ENCODE results near the gene S100B. TPM values are rescaled to one million over a fixed set of nuclear protein-coding genes. Genes with fewer than 3 reads are reported as not detected.
A peak's percentile ranks its signal among the peaks of the same experiment; 100 is the strongest.

Gene S100B
- total RNA-seq, 4 donors from 2014 or later, result 0.89 to 4.9 TPM; not detected in 2

DNA sequence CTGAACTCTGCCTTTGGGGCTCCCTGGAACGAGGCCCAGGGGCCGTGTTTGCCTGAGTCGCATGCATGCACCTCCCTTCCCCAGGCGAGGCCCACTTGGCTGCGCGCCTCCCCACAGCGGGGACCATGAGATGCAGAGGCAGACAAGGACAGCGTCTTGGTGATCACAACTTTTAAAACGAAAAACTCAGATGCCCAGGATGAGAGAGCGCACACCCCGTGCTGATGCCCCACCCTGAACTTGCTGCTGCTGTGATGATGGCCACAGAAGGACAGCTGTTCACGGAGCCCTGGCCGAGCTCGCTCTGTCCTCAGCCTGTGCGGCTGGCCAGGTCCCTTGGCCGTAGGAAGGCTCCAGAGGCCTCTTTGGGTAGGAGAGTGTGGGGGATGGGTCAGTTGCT is 19.2 kb upstream of the S100B start:
- TF ChIP-seq POLR2A (IDR thresholded peaks at IDR 0.05), result no peak
- TF ChIP-seq CTCF (IDR thresholded peaks at IDR 0.05), result no peak
- Histone ChIP-seq H3K27ac (no peak overlapping the region), H3K27me3 (no peaks in the 10 kb centered on the region), H3K9me3 (no peaks in the 10 kb centered on the region), H3K4me3 (replicated peaks in 1 of 3) (no peak overlapping the region), H3K4me1 (peaks cover 6 to 7% of the 10 kb centered on the region in 2 donors), H3K36me3 (no peaks in the 10 kb centered on the region)
- intact Hi-C loops (cut with DNase I), result no loop called here
- WGBS, 2 donors, result 81 to 87% methylated on average over 16 of the region's 16 CpGs
- no peak for DNase-seq

- H3K36me3 ChIP-seq, result no peaks in the 10 kb centered on the region
- TF ChIP-seq POLR2A (IDR thresholded peaks at IDR 0.05) (no peak), CTCF (IDR thresholded peaks at IDR 0.05) (no peak)
These were observed 17.3 kb upstream of the S100B start for GRCh38 chr21:46622226-46622625.

GRCh38 chr21:46621457-46622182 is 16.7 kb upstream of the S100B start:
- TF ChIP-seq POLR2A (IDR thresholded peaks at IDR 0.05), result no peak
- no peak for TF ChIP-seq CTCF (IDR thresholded peaks at IDR 0.05)
- Histone ChIP-seq H3K4me3 (replicated peaks in 1 of 3) (no peak overlapping the region), H3K9me3 (no peaks in the 10 kb centered on the region), H3K36me3 (no peaks in the 10 kb centered on the region), H3K4me1 (peaks cover 6 to 7% of the 10 kb centered on the region in 2 donors), H3K27me3 (no peaks in the 10 kb centered on the region), H3K27ac (no peak overlapping the region)
- 85% methylated on average over 9 of the region's 9 CpGs for WGBS, 2 donors
- intact Hi-C loops (cut with DNase I), result no loop called here
- DNase-seq, result no peak

More at GRCh38 chr21:46622226-46622625, 17.3 kb upstream of the S100B start:
- peak; percentile 16 to 39 for DNase-seq
- Histone ChIP-seq H3K4me3 (replicated peaks in 1 of 3) (no peak overlapping the region), H3K27ac (peak overlapping the region in 1 of 3 donors; percentile 20), H3K9me3 (no peaks in the 10 kb centered on the region), H3K4me1 (peaks cover 6 to 7% of the 10 kb centered on the region in 2 donors), H3K27me3 (no peaks in the 10 kb centered on the region)
- 35% methylated on average over 4 of the region's 4 CpGs for WGBS, 2 donors
- intact Hi-C loops (cut with DNase I), result no loop called here

DNA sequence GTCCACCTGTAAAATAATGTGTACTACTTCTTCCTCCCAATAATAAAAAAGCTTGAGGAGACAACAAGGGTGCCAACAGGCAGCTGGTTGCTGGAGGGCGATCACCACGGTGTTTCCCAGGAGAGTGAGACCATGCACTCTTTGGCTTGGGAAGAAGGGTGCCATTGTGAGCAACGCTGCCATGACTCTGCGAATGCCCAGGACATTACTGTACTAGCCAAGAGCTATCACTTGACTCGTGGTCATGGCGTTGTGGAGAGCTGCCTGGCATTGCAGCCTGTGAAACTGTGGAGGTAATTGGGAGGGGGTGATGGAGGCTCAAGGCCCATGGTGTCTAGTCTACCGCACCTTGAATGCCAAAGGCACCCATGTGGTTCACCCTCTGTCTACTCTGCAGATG is 16.0 kb upstream of the S100B start:
- Histone ChIP-seq H3K27me3 (no peaks in the 10 kb centered on the region), H3K4me1 (peaks cover 6 to 7% of the 10 kb centered on the region in 2 donors), H3K9me3 (no peaks in the 10 kb centered on the region), H3K36me3 (no peaks in the 10 kb centered on the region), H3K4me3 (replicated peaks in 1 of 3) (no peak overlapping the region), H3K27ac (no peak overlapping the region)
- intact Hi-C loops (cut with DNase I), result no loop called here
- WGBS, 2 donors, result 92 to 98% methylated on average over 7 of the region's 7 CpGs
- no peak for TF ChIP-seq POLR2A (IDR thresholded peaks at IDR 0.05)
- no peak for TF ChIP-seq CTCF (IDR thresholded peaks at IDR 0.05)
- DNase-seq, result no peak

DNA sequence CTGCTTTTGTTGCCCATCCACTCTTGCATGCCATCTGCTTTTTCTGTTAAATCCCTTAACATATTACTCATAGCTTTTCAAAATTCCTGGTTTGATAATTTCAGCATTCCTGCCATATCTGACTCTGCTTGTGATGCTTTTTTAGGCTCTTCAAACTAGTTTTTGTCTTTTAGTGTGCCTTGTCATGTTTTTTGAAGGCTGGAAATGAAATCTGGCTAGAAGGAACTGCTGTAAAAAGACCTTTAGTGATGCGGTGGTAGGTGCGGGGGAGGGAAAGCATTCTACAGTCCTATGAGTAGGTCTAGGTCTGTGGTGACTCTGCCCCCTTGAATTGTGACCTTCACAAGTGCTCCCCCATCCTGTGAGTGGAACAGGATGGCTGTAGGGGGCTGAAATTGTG is 15.0 kb upstream of the S100B start:
- no peak overlapping the region for H3K4me3 ChIP-seq (replicated peaks in 1 of 3)
- intact Hi-C loops (cut with DNase I), result no loop called here
- TF ChIP-seq POLR2A (IDR thresholded peaks at IDR 0.05), result no peak
- no peak for TF ChIP-seq CTCF (IDR thresholded peaks at IDR 0.05)
- no peak overlapping the region for H3K27ac ChIP-seq
- no peaks in the 10 kb centered on the region for H3K9me3 ChIP-seq
- no peaks in the 10 kb centered on the region for H3K36me3 ChIP-seq
- no peak for DNase-seq
- WGBS, 2 donors, result 94 to 95% methylated on average over 2 of the region's 2 CpGs
- H3K27me3 ChIP-seq, result no peaks in the 10 kb centered on the region
- peaks cover 6 to 7% of the 10 kb centered on the region in 2 donors for H3K4me1 ChIP-seq
